Measurements from ENCODE around the gene CD8A.

Gene CD8A

DNA sequence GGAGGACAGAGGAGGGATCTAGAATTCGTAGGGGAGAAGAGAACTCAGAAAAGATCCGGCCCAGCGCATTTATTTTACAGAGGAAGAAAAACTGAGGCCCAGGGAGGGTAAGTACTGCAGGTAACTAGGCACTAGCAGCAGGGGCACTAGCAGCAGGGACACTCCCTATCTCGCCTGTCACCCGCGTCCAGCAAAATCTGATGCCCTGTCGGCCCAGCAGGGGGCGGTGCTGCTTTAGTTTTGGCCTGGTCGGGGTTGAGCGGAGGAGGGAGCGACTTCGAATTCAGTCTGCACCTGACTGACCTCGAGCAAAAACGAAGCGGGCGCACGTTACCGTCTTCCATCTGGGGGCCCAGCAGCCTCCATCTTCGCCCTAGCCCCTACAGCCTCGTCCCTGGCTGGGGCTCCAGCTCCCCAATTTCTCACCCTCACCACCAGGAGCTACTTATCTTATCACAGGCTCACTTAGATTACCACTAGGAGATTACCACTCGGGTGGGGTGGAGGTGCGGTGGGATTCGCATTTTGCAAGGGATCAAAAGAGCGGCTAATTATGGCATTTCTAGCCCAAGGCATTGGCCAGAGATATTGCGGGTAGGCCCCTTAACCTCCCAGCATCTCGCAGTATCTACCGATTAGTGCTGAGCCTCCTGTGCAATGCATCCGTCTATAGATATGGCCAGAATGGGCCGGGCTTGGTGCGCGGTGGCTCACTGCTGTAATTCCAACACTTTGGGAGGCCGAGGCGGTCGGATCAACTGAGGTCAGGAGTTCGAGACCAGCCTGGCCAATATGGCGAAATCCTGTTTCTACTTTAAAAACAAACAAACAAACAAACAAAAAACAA lies 17.8 kb upstream of the CD8A start:
- peak; percentile 78 for DNase-seq (ENCODE audit: low spot score)

DNA sequence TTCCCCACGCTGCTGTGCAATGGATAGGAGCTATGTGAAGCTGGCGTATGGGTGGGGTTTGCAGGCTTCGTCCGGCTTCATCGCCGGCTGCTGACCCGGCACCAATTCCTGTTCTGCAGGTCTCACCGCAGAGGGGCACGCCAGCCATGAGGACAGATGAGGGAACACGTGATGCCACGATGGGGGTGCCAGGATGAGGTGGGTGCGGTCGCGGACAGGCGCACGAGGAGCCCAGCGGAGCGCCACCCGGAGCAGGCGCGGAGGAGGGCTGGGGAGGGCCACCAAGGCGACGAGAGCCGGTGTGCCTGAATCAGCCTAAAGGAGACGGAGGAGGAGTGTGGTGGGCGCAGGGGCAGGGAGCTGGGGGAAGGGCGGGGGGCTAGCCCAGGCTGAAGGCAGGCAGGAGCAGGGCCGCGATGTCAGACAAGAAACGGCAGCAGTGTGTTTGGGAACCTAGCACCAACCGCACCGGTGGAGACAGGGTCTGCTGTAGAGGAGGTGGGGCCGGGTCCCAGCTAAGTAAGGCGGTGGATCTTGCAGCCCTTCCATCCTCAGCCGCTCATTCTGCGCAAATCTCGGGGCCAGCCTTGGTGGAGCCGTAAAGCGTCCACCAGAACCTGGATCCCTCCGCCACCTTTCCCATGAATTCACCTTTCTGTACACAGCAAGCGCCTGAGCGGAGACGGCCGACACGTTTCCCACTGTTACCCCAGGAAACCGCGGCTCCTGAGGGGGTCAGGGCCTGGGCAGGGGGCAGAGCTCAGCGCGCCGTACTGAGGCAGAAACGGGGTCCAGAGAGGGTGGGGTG lies 17.0 kb upstream of the CD8A start:
- no peak for DNase-seq (ENCODE audit: low spot score)

DNA sequence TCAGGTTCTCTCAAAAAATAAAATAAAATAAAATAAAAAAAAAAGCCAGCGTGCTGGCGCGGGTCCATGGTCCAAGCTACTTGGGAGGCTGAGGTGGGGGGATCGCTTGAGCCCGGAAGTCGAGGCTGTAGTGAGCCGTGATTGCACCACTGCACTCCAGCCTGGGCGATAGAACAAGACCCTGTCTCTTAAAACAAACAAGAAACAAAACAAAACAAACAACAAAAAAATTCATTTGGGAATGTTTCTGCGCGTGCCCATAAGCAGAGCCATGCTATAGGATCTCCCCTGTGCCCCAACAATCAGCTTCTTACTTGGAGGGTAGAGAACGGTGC lies 16.4 kb upstream of the CD8A start:
- DNase-seq (ENCODE audit: low spot score): no peak

DNA sequence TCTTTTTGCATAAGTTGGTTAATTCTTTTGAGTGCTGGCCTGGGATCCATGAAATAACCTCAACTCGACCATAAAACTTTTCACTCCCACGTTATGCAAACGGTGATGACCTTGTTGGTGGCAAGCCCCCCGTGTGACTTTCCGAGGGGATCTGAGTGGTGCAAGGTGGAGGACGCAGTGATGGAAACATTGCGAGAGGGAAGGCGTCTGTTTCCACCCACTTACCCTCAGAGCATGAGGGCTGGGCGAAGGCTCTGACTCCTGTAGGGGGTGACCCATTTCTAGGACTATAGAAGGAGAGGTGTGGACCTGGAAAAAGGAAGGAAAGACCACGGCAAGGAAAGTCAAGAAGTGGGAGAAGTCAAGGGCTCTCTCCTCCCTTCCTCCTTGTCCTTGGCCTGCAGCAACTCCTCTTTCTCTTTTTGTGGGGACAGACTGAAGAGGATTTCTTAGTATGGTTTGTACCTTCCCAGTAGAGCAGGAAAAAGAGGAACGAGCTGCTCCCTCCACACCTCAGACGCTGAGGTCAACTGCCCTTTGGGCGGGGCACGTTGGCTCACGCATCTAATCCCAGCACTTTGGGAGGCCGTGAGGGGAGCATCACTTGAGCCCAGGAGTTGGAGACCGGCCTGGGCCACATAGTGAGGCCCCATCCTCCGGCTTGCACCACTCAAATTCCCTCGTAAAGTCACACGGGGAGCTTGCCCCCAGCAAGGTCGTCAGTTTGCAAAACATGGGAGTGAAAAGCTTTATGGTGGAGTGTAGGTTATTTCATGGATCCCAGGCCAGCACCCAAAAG lies 15.5 kb upstream of the CD8A start:
- no peak for DNase-seq (ENCODE audit: low spot score)

DNA sequence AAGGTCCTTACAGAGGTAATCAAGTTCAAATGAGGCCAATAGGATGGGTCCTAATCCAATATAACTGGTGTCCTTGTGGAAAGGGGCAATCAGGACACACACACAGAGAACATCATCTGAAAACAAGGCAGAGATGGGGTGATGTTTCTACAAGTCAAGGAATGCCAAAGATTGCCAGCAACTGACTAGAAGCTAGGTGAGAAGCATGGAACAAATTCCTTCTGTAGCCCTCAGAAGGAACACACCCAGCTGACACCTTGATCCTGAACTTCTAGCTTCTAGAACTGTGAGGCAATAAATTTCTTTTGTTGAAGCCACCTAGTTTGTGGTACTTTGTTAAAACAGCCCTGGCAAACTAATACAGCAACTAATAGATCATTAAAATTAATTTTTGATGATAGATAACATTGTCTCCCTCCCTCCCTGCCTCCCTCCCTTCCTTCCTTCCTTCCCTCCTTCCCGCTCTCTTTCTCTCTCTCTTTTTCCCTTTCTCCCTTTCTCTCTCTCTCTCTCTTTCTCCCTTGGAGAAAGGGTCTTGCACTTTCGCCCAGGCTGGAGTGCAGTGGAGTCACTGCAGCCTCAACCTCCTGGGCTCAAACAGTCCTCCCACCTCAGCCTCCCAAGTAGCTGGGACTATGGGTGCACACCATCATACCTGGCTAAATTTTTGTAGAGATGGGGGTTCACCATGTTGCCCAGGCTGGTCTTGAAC lies 10.3 kb upstream of the CD8A start:
- DNase-seq (ENCODE audit: low spot score): no peak

DNA sequence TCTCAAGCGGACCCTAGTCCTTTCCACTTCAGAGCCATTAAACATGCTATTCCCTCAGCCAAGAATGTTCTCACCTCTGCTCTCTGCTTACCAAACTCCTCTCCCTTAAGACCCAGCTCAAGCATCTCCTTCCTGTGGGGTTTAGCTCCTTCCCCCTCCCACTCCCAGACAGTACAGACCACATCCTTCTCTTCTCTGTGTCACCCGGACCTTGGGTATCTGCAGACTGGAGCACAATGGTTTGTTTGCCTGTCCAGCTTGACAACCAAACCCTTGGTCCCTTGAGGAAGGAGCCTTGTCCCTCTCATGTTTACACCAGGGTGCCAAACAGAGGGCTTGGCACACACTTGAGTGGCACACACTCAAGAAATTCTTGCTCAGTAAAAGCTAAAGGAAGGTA lies 4.1 kb upstream of the CD8A start:
- DNase-seq (ENCODE audit: low spot score): no peak

DNA sequence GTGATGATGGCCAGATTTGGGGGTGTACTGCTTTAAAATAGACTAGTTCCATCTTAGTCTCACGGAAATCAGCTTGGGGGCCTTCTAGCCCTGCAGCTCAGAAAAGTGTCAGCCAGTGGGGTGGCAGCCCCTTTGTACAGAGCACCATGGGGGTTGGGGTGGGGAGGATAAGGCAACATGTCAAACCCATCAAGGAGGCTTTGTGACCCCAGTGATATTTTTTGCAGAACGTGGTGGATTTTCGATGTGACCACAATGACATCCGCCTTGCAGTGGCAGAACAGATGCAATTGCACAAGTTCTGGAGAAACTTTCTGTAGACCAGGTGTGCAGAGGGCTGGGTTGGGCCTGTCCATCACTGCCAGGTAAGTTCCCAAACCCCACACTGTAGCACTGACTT lies 3.0 kb upstream of the CD8A start:
- DNase-seq (ENCODE audit: low spot score): no peak

DNA sequence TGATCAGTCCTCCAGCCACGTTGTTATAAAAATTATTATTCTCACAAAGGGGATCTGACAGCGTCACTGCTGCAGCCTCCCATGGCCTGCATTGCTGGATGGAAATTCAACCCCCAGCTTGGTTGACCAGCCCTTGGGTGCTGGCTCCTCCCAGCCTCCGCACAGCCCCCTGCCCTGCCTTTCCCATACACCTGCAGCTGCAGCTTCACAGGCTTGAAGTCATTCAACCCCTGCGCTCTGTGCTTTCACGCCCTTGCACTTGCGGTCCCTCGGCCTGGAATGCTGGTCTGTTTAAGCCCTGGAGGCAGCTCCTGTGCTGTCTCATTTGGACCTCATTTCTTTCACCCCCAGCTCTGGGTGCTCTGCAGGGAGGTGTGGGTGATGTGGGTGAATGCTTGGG lies 860 bp upstream of the CD8A start:
- DNase-seq (ENCODE audit: low spot score): no peak

DNA sequence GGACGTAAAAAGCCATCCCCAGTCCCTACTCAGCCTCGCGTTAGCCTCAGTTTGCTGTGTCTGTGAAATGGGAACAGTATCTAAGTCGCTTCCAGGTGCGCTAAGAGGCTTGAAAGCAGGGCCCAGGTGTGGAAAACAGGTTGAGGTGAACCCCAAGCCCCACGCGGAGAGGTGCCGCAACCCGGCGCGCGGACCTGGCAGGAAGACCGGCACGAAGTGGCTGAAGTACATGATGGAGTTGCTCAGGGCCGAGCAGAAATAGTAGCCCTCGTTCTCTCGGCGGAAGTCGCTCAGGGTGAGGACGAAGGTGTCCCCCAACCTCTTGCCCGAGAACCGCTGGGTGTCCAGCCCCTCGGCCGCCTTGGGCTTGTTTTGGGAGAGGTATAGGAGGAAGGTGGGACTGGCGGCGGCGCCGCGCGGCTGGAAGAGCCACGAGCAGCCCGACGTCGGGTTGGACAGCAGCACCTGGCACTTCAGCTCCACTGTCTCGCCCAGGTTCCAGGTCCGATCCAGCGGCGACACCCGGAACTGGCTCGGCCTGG lies 508 bp downstream of the CD8A start:
- DNase-seq (ENCODE audit: low spot score): no peak

DNA sequence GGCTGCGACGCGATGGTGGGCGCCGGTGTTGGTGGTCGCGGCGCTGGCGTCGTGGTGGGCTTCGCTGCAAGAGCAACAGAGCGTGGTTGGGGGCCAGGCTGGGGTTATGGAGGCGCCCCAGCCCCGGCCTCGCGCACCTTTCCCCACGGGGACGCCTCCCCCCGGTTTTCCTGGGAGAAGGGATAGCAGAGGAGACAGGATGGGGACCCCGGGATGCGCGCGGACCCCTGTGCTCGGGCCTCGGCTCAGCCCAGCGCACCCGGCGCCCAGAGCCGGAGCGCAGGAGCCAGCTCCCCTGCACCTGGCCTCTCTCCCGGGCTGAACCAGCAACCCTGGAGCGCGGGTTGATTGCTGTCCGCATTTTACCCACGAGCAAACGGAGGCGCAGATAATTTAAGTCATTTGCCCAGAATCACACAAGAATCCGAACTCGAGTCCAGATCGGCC lies 1.0 kb downstream of the CD8A start:
- no peak for DNase-seq (ENCODE audit: low spot score)

DNA sequence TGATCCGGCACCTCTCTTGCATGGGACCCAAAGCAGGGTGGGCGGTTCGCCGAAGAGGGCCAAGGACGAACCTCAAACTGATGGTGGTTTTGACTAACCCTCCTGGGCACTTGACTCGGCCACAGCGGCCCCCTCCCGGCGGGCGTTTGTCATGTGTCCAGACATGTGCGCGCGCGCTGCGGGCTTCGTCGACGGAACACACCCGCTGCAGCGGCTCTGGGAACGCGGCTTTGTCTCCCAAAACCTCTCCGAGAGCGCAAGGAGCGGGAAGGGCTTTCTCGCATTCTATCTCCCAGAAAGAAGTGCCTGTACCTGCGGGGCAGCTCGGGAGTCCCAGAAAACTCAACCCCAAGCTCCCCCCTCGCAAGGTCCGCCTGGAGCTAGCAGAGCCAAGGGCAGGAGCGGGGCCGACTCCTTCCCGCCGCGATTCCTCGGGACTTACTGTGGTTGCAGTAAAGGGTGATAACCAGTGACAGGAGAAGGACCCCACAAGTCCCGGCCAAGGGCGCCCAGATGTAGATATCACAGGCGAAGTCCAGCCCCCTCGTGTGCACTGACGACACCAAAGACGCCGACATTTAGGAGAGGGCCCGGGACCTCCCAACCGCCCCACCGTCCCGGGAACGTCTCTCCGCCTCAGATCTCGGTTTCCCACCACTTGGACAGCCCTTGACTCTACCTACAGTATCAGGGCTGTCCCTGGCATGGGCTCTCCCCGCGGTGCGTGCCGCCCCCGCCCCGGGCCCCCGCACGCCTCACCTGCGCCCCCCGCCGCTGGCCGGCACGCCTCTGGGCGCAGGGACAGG lies 1.6 kb downstream of the CD8A start:
- no peak for DNase-seq (ENCODE audit: low spot score)

DNA sequence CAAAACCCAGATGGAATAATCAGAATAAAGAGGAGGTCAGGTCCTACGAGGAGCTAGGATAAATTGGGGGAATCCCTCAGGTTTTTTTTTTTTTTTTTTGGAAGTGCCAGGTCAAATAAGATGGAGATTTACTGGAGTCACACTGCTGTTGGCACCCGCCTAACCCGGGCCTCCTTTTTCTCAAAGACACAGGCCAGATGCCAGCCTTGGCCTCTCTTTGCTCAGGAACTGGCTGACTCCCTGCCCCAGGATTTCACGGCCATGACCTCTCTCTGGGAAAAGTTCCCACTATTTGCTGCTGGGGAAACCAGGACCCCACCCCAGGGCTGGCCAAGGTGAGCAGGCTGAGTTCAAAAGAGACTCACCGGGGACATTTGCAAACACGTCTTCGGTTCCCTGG lies 2.5 kb downstream of the CD8A start:
- DNase-seq (ENCODE audit: low spot score): no peak

DNA sequence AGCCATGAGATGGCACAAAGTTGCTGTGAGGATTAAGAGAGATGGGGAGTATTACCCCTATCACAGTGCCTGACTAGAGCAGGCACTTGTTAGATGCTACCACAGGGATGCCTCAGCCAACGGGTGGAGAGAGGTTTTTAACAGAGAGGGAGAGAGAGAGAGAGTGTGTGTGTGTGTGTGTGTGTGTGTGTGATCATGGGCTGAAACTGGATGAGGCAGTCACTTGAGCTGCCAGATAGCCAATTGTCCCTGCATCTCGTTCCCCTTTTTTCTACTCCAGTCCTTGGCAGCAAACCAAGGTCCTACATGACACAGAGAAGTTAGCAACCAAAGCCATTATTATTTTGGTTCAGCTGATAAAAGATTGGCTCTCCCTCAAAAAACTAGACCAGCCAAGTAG lies 3.0 kb downstream of the CD8A start:
- DNase-seq (ENCODE audit: low spot score): no peak

DNA sequence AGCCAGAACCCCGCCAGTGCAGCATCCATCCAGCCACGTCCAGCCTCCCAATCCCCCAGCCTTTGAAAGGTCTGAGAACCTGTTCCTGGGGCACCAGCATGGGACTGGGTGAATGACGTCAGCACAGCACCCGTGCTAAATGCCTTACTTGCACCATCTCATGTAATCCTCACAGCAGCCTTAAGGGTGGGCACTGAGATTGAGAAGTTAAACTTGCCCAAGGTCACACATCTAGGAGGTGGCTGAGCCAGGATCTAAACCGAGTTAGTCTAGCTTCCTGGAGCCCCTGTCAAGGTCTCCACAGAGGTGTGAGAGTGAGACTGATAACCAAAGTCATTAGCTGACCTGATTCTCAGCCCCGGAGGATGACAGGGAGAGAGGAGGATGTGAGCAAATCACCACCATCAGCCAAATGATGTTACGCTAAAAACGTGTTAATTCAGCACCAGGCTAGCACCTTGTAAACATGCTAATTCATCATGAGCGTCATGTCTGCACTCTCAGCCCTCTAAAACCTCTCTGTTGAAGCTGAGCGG lies 4.6 kb downstream of the CD8A start:
- no peak for DNase-seq (ENCODE audit: low spot score)

DNA sequence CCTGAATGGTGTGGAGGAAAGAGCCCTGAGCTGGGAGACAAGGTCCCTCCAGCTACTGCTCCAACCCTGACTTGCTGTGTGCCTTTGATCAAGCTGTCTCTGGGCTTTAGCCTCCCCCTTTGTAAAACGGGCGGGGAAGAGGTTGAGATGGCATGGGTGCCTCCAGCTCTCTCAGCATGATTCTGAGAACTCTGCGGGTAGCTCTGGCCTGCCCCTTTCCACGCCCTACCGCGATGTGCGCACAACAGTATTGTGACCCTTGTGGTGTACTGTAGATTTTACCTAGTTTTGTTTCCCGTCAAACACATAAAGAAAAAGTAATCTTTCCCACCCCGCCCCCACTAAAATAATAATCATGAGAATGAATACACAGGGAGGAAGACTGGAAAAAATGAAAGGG lies 5.3 kb downstream of the CD8A start:
- no peak for DNase-seq (ENCODE audit: low spot score)

DNA sequence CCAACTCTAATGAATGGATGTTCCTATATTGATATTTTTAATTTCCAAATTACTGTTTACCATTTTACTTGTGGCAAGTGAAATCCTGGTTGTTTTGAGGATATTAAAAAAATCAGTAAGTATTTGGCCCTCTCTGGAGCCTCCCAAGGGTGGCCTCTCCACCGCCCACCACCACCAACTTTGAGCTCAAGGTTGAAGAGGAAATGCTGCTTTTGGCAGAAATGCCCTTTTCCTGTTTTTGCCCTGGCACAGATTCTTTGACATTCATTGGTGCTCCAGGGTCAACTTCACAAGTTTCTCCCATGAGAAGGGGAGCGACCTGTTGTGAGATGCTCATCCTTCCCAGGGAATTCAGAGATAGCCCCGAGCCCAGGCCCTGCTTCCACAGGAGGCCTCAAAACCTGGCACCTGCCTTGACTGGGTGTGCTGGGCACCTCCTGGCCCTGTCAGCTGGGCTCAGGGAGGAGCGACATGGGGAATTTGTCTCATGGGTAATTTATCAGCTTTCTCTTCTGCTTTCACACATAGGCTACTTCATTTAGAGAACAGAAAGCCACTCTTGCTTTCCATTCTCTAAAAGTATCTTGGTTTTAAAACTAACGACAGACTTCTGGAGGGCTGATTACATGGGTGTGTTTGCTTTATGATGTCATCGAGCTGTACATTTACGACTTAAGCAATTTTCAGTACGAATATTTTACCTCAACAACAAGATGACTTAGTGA lies 6.9 kb downstream of the CD8A start:
- DNase-seq (ENCODE audit: low spot score): no peak

DNA sequence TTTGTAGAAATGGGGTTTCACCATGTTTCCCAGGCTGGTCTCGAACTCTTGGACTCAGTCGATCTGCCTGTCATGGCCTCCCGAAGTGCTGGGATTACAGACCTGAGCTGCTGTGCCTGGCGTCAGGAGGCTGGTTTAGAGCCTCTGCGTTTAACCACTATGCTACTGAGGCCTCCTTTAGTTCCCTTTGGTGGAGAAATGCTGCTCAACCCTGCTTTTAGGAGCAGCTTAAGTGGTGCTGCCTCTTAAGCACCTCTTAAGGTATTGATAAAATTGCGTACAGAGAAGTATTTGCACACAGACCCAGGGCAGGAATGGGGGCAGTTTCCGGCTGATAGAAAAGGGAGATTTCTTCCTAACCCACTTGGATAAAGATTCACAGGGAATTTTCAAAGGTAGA lies 8.0 kb downstream of the CD8A start:
- DNase-seq (ENCODE audit: low spot score): no peak

DNA sequence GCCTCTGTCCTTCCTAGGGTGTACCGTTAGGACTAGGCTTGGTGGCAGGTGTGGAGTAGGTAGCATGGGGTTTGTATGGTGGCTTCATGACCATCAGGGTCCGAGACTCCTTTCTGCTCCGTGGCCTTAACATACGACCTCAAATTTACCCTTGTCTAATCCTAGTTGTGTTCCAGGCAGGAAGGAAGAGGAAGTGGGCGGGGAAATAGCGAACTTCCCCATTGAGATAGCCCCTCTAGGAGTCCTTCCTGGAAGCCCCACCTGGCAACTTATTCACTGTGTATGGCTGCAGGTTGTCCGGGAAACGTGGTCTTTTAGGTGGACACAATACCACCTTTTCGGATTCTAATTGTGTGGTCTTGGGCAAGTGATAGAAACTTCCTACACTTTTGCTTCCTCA lies 9.3 kb downstream of the CD8A start:
- DNase-seq (ENCODE audit: low spot score): no peak

DNA sequence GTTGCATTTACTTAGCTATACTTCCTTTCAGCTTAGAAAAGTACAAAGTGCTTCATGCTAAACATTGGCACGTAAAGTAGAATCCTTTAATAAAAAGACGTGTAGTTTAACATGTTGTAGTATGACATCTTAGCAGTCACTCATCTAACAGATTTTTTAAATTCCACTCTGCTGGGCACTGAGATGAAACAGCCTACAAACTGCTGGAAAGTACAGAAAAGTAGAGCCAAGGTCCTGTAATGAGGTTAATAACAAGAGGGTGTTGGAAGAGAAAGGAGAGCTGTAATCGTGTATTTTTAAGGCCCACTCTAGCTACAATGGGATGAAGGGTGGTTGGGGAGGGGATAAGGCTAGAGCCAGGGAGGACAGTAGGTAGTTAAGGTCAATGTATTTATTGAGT lies 10.7 kb downstream of the CD8A start:
- no peak for DNase-seq (ENCODE audit: low spot score)

DNA sequence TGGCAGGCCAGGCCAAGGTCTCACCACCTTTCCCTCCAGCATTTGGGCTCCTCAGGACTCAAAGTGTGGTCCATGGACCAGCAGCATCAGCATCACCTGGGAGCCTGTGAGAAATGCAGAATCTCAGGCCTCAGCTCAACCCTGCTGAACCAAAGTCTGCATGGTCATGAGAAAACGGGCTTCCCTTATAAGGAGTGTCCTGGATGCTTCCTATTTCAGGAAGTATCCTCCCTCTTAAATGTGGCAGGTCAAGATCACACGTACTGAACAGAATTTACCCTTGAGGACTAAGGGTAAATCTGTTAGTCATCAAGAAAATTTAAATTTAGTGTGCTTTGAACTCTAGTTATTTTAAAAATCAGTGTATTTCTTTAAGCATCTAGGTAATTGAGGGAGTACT lies 11.8 kb downstream of the CD8A start:
- no peak for DNase-seq (ENCODE audit: low spot score)
